OCI-LY1 (cell line): ENCODE data around the gene KLHDC9.

Experiments
- H2AFZ ChIP-seq: fragments of 200-600 bp; sonication (generic), shearing (Covaris generic); 2 replicates; pipeline ENCODE4 v1.6.0; 2014; ENCODE audit warnings: antibody characterized with exemption, mild to moderate bottlenecking, low read length
- H3F3A ChIP-seq: fragments of 200-600 bp; sonication (generic), shearing (Covaris generic); 2 replicates; pipeline ENCODE4 v1.6.0; 2014; ENCODE audit warnings: mild to moderate bottlenecking, antibody characterized with exemption, low read length, moderate library complexity; ENCODE audit not compliant: insufficient read depth
- H3K27ac ChIP-seq: fragments of 200-600 bp; sonication (generic); 2 replicates; pipeline ENCODE4 v1.5.1; 2014; ENCODE audit warnings: low read length, mixed run types, mild to moderate bottlenecking, low read depth; ENCODE audit not compliant: poor library complexity, severe bottlenecking
- H3K27me3 ChIP-seq: fragments of 200-600 bp; sonication (generic); 2 replicates; pipeline ENCODE4 v1.6.0; 2014; ENCODE audit warnings: antibody characterized with exemption, mild to moderate bottlenecking, low read length, moderate library complexity; ENCODE audit not compliant: insufficient read depth
- H3K36me3 ChIP-seq: fragments of 200-600 bp; sonication (generic); 2 replicates; pipeline ENCODE4 v1.6.1; 2014; ENCODE audit warnings: mild to moderate bottlenecking, antibody characterized with exemption, low read length, moderate library complexity, mixed read lengths; ENCODE audit not compliant: insufficient read depth
- H3K4me1 ChIP-seq: fragments of 200-600 bp; sonication (generic); 2 replicates; pipeline ENCODE4 v1.5.1; 2014; ENCODE audit warnings: mild to moderate bottlenecking, low read length, moderate library complexity; ENCODE audit not compliant: insufficient read depth, severe bottlenecking
- H3K4me2 ChIP-seq: fragments of 200-600 bp; sonication (generic), shearing (Covaris generic); 2 replicates; pipeline ENCODE4 v1.6.1; 2014; ENCODE audit warnings: low read length
- H3K4me3 ChIP-seq: fragments of 200-600 bp; sonication (generic); 2 replicates; pipeline ENCODE4 v1.5.1; 2014; ENCODE audit warnings: low read length, low read depth, mild to moderate bottlenecking, mixed read lengths; ENCODE audit not compliant: poor library complexity, severe bottlenecking
- H3K79me2 ChIP-seq: fragments of 200-600 bp; shearing (Covaris generic); 2 replicates; pipeline ENCODE4 v1.6.1; 2016; ENCODE audit warnings: mixed run types, low read length, mixed read lengths; ENCODE audit not compliant: insufficient read depth
- H3K9ac ChIP-seq: fragments of 200-600 bp; sonication (generic), shearing (Covaris generic); 2 replicates; pipeline ENCODE4 v1.6.1; 2014; ENCODE audit warnings: mild to moderate bottlenecking, low read length, mixed read lengths
- H3K9me2 ChIP-seq: fragments of 200-600 bp; sonication (generic), shearing (Covaris generic); 2 replicates; pipeline ENCODE4 v1.6.1; 2014; ENCODE audit warnings: low read depth, mild to moderate bottlenecking, low read length, mixed read lengths
- H3K9me3 ChIP-seq: fragments of 200-600 bp; shearing (Covaris generic); 2 replicates; pipeline ENCODE4 v1.6.1; 2014; ENCODE audit warnings: low read length, mixed read lengths
- H4K20me1 ChIP-seq: fragments of 200-600 bp; sonication (generic), shearing (Covaris generic); 2 replicates; pipeline ENCODE4 v1.6.0; 2016; ENCODE audit warnings: mild to moderate bottlenecking, low read length; ENCODE audit not compliant: insufficient read depth
- EZH2 ChIP-seq: fragments of 200-600 bp; sonication (generic), shearing (Covaris generic); IDR thresholded peaks from 2 replicates; pipeline ENCODE4 v1.8.0; 2017; ENCODE audit warnings: borderline replicate concordance, mixed run types, mild to moderate bottlenecking, antibody characterized with exemption, low read length, moderate library complexity, mixed read lengths
- TF ChIP-seq, protein P1 (sequence below): fragments of 200-600 bp; sonication (generic), shearing (Covaris generic); IDR thresholded peaks from 2 replicates; pipeline ENCODE4 v1.5.1; 2017; ENCODE audit warnings: mild to moderate bottlenecking, antibody characterized with exemption, low read length, moderate library complexity, mixed read lengths

Gene KLHDC9

DNA sequence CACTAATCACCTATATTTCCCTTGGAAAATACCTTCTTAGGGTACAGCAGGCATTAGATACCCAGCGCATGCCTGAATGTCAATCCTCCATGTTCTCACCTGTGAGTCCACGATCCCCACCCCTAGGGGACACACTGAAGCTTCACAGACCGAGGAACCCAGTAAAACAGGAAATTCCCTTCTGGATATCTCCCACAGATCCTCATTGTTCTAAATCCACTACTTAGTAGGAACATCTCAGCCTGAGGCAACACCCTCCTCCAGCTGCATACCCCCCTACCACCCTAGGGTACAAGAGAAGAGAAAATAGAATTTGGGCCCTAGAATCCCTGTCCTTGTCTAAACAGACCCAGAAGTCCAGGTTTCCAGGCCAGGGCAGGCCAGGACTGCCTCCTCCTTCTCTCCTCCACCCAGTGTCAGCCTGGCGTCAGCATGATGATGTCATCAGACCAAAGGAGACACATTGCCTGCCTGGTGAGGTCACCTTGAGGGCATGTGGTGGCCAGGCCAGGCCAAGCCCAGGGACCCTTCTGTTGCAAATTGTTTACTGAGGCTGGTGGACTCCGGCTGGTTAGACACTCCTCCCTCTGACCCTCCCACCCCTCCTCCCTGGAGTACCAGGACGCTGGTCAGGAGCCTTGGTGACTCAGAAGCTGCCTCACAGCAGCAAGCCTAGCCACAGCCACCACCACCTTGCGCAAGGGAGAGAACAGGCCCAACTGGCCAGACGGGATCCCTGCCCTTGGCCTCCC, 15.0 kb upstream of the KLHDC9 start:
- Histone ChIP-seq H3K27me3 (no peaks in the 10 kb centered on the region; the same call in 1 of the 2 replicates), H3K9me3 (no peaks in the 10 kb centered on the region), H3K27ac (no peak overlapping the region), H3F3A (no peaks in the 10 kb centered on the region), H3K79me2 (no peaks in the 10 kb centered on the region), H2AFZ (no peak overlapping the region), H3K9ac (no peak overlapping the region), H3K36me3 (no peaks in the 10 kb centered on the region), H3K4me3 (no peak overlapping the region), H3K9me2 (no peaks in the 10 kb centered on the region), H3K4me2 (no peak overlapping the region), H4K20me1 (no peaks in the 10 kb centered on the region), H3K4me1 (no peaks in the 10 kb centered on the region)
- TF ChIP-seq, protein P1, sequence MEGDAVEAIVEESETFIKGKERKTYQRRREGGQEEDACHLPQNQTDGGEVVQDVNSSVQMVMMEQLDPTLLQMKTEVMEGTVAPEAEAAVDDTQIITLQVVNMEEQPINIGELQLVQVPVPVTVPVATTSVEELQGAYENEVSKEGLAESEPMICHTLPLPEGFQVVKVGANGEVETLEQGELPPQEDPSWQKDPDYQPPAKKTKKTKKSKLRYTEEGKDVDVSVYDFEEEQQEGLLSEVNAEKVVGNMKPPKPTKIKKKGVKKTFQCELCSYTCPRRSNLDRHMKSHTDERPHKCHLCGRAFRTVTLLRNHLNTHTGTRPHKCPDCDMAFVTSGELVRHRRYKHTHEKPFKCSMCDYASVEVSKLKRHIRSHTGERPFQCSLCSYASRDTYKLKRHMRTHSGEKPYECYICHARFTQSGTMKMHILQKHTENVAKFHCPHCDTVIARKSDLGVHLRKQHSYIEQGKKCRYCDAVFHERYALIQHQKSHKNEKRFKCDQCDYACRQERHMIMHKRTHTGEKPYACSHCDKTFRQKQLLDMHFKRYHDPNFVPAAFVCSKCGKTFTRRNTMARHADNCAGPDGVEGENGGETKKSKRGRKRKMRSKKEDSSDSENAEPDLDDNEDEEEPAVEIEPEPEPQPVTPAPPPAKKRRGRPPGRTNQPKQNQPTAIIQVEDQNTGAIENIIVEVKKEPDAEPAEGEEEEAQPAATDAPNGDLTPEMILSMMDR = no peak
- TF ChIP-seq EZH2 = no peak

DNA sequence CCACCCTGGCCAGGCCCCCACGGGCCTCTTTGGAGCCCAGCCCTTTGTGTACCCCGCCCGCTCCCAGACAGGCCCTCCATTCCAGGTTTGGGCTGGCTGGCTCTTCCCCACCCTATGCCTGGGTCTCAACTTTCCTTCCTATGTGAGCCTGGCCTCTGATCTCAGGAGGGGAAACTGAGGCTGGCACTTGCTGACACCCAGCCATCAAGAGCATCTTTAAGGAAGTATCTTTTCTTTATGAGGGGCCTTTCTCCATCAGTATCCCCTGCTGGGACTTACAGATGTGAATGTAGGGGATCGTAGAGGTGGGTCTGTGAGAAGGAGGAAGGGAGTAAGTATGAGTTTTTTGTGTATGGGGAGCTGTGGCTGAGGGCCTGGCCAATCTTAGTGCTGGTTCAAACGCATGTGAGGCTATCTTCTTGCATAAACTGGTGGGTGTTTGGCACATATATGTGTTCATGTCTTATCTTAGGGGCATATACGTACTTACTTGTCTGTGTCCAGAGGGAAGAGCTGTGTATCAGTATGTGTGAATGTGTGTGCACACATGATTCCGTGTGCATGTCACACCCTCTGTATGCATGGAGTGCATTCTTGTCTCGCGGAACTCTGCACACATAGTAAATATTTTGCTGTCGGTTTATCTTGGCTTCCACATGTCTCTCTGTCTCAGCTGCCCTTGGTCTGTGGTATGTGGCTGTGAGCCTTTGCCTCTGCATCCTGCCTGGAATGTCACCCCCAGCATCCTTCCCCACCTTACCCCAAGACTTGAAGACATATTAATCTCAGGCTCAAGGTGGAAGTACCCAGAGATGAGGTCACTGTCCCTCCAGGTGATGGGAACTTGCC, 14.2 kb upstream of the KLHDC9 start:
- TF ChIP-seq, protein P1 = no peak
- TF ChIP-seq EZH2 = no peak
- H3K9ac ChIP-seq = no peak overlapping the region
- H3F3A ChIP-seq = no peaks in the 10 kb centered on the region
- H2AFZ ChIP-seq = no peak overlapping the region
- no peak overlapping the region for H3K4me2 ChIP-seq
- H3K79me2 ChIP-seq = no peaks in the 10 kb centered on the region
- H3K27me3 ChIP-seq = no peaks in the 10 kb centered on the region; the same call in 1 of the 2 replicates
- no peaks in the 10 kb centered on the region for H3K9me3 ChIP-seq
- H3K4me3 ChIP-seq = no peak overlapping the region
- no peaks in the 10 kb centered on the region for H3K4me1 ChIP-seq
- H3K36me3 ChIP-seq = no peaks in the 10 kb centered on the region
- no peaks in the 10 kb centered on the region for H4K20me1 ChIP-seq
- no peak overlapping the region for H3K27ac ChIP-seq
- H3K9me2 ChIP-seq = no peaks in the 10 kb centered on the region

- H3K9me3 ChIP-seq = no peaks in the 10 kb centered on the region
- H3K27me3 ChIP-seq = no peaks in the 10 kb centered on the region; the same call in 1 of the 2 replicates
- no peaks in the 10 kb centered on the region for H3K79me2 ChIP-seq
- no peaks in the 10 kb centered on the region for H3K4me1 ChIP-seq
- TF ChIP-seq, protein P1 = no peak
- no peak for TF ChIP-seq EZH2
- no peak overlapping the region for H3K4me3 ChIP-seq
- no peaks in the 10 kb centered on the region for H3K36me3 ChIP-seq
- H4K20me1 ChIP-seq = no peaks in the 10 kb centered on the region
- no peaks in the 10 kb centered on the region for H3F3A ChIP-seq
- no peak overlapping the region for H3K9ac ChIP-seq
- H3K4me2 ChIP-seq = no peak overlapping the region
- no peak overlapping the region for H2AFZ ChIP-seq
- no peaks in the 10 kb centered on the region for H3K9me2 ChIP-seq
- H3K27ac ChIP-seq = no peak overlapping the region
Measured at GRCh38 chr1:161084597-161084988, 13.6 kb upstream of the KLHDC9 start.
